MM.1S (cell line): ENCODE results near the gene ABL2.

ENCODE experiments used
- CTCF ChIP-seq: fragments of 300-600 bp; sonication (generic); IDR thresholded peaks from 2 replicates; pipeline ENCODE4 v1.5.1; 2016; ENCODE audit warnings: antibody characterized with exemption, low read length, mixed read lengths
- EZH2phosphoT487 ChIP-seq: fragments of 300-600 bp; sonication (generic); IDR thresholded peaks from 2 replicates; pipeline ENCODE4 v1.6.1; 2018; ENCODE audit warnings: antibody characterized with exemption, low read length

GRCh38 chr1:179104611-179105250 is 124.7 kb downstream of the ABL2 start:
- no peak for TF ChIP-seq EZH2phosphoT487
- TF ChIP-seq CTCF = no peak
